ENCODE measurements around the gene XXYLT1.
A peak's percentile ranks its signal among the peaks of the same experiment; 100 is the strongest.

XXYLT1 gene

GRCh38 chr3:195271410-195272243 lies 668 bp upstream of the XXYLT1 start (continued):
- TF ChIP-seq, protein P1, sequence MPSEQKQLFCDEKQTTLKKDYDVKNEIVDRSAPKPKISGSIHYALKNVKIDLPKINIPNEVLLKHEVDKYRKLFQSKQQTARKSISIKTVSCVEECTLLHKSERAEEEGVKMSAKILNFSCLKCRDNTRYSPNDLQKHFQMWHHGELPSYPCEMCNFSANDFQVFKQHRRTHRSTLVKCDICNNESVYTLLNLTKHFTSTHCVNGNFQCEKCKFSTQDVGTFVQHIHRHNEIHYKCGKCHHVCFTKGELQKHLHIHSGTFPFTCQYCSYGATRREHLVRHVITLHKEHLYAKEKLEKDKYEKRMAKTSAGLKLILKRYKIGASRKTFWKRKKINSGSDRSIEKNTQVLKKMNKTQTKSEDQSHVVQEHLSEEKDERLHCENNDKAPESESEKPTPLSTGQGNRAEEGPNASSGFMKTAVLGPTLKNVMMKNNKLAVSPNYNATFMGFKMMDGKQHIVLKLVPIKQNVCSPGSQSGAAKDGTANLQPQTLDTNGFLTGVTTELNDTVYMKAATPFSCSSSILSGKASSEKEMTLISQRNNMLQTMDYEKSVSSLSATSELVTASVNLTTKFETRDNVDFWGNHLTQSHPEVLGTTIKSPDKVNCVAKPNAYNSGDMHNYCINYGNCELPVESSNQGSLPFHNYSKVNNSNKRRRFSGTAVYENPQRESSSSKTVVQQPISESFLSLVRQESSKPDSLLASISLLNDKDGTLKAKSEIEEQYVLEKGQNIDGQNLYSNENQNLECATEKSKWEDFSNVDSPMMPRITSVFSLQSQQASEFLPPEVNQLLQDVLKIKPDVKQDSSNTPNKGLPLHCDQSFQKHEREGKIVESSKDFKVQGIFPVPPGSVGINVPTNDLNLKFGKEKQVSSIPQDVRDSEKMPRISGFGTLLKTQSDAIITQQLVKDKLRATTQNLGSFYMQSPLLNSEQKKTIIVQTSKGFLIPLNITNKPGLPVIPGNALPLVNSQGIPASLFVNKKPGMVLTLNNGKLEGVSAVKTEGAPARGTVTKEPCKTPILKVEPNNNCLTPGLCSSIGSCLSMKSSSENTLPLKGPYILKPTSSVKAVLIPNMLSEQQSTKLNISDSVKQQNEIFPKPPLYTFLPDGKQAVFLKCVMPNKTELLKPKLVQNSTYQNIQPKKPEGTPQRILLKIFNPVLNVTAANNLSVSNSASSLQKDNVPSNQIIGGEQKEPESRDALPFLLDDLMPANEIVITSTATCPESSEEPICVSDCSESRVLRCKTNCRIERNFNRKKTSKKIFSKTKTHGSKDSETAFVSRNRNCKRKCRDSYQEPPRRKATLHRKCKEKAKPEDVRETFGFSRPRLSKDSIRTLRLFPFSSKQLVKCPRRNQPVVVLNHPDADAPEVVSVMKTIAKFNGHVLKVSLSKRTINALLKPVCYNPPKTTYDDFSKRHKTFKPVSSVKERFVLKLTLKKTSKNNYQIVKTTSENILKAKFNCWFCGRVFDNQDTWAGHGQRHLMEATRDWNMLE (tag by site-specific recombination; conservative IDR thresholded peaks at IDR 0.05; ENCODE audit: low read depth) = no peak
- TF ChIP-seq ZNF138 (tag by site-specific recombination; IDR thresholded peaks at IDR 0.05; ENCODE audit: borderline replicate concordance) (no peak), ZNF24 (tag by site-specific recombination; IDR thresholded peaks at IDR 0.05) (peak; percentile 21; the same call in 1 of the 2 replicates), MZF1 (tag by site-specific recombination; IDR thresholded peaks at IDR 0.05; ENCODE audit: borderline replicate concordance) (no peak), ZNF707 (tag by site-specific recombination; IDR thresholded peaks at IDR 0.05) (no peak)
- TF ChIP-seq, protein P2, sequence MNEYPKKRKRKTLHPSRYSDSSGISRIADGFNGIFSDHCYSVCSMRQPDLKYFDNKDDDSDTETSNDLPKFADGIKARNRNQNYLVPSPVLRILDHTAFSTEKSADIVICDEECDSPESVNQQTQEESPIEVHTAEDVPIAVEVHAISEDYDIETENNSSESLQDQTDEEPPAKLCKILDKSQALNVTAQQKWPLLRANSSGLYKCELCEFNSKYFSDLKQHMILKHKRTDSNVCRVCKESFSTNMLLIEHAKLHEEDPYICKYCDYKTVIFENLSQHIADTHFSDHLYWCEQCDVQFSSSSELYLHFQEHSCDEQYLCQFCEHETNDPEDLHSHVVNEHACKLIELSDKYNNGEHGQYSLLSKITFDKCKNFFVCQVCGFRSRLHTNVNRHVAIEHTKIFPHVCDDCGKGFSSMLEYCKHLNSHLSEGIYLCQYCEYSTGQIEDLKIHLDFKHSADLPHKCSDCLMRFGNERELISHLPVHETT (tag by site-specific recombination; IDR thresholded peaks at IDR 0.05) = no peak
- TF ChIP-seq, protein P3, sequence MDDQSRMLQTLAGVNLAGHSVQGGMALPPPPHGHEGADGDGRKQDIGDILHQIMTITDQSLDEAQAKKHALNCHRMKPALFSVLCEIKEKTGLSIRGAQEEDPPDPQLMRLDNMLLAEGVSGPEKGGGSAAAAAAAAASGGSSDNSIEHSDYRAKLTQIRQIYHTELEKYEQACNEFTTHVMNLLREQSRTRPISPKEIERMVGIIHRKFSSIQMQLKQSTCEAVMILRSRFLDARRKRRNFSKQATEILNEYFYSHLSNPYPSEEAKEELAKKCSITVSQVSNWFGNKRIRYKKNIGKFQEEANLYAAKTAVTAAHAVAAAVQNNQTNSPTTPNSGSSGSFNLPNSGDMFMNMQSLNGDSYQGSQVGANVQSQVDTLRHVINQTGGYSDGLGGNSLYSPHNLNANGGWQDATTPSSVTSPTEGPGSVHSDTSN (CRISPR knock-in tag; IDR thresholded peaks at IDR 0.05) = no peak; the same call in 1 of the 2 replicates

DNA sequence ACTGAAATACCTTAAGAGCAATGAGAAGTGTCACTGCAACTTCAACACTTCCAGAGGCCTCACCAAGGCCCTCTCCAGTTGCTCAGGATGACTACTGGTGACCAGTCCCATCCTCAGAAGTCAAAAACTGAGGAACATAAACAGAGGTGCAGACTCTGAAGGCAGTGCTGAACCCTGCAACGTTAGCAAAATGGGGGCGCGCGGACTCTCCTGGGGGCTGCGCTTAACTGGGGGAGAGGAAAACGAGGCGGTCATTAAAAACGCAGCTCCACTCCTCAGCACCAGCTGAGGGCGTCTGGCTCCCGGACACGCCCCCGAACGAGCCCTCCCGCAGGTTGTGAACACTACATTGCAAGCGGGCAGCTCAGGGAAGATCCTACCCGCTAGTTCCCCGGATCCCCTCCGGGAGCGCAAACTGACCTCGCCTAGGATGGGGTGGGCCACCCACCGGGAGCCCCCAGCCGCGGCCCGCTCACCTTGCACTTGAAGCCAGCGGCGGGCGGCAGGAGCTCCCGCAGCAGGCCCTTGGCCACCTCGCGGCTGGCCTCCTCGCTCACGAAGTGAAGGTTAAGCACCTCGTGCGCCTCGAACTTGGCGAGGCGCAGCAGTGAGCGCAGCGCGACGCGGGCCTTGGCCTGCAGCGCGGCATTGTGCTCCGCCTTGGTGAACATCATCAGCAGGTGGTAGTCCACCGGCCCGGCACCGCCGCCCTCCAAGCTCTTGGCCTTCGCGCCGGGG lies 711 bp downstream of the XXYLT1 start:
- no peaks in the 10 kb centered on the region for H3K9me3 ChIP-seq (ENCODE audit: control insufficient read depth, insufficient read depth, low read depth, low read length)
- peak overlapping the region; percentile 81 for H3K4me3 ChIP-seq (ENCODE audit: low read depth, low read length)
- ChIA-PET POLR2A (interaction anchor here (0.5 to 1.8 kb wide), 6 partner anchors 12 to 686 kb away, joined by 3 to 6 read pairs (median 4); partner anchors contain the start of gene PPP1R2), CTCF (interaction anchor here (0.6 to 2.9 kb wide), 15 partner anchors 9 to 599 kb away, joined by 3 to 92 read pairs (median 7); partner anchors contain the start of genes ACAP2, LSG1 and PPP1R2)
- H3K4me1 ChIP-seq (ENCODE audit: control insufficient read depth, insufficient read depth, low read length) = no peaks in the 10 kb centered on the region
- H3K36me3 ChIP-seq (ENCODE audit: control insufficient read depth in 2 of 2, insufficient read depth in 1 of 2, low read length in 2 of 2) = peaks cover 0 to 27% of the 10 kb centered on the region in 2 experiments; a peak in 1 of 3 replicates
- H3K27ac ChIP-seq (ENCODE audit: extremely low read depth, low read depth, low read length) = peak overlapping the region; percentile 51
- TF ChIP-seq ZNF423 (tag by site-specific recombination; IDR thresholded peaks at IDR 0.05) (no peak), ZNF391 (tag by site-specific recombination; IDR thresholded peaks at IDR 0.05; ENCODE audit: borderline replicate concordance, low read depth) (no peak), ZSCAN4 (tag by site-specific recombination; IDR thresholded peaks at IDR 0.05) (peak; percentile 38), TRIM28 (IDR thresholded peaks at IDR 0.05; ENCODE audit: borderline replicate concordance, low read length) (no peak), YY1 (tag by site-specific recombination; IDR thresholded peaks at IDR 0.05) (no peak), ZNF600 (tag by site-specific recombination; IDR thresholded peaks at IDR 0.05) (peak; percentile 73), GLIS1 (tag by site-specific recombination; IDR thresholded peaks at IDR 0.05) (peak; percentile 69), GLIS2 (tag by site-specific recombination; IDR thresholded peaks at IDR 0.05) (peak; percentile 89), ZXDB (tag by site-specific recombination; IDR thresholded peaks at IDR 0.05) (no peak)
- TF ChIP-seq, protein P4, sequence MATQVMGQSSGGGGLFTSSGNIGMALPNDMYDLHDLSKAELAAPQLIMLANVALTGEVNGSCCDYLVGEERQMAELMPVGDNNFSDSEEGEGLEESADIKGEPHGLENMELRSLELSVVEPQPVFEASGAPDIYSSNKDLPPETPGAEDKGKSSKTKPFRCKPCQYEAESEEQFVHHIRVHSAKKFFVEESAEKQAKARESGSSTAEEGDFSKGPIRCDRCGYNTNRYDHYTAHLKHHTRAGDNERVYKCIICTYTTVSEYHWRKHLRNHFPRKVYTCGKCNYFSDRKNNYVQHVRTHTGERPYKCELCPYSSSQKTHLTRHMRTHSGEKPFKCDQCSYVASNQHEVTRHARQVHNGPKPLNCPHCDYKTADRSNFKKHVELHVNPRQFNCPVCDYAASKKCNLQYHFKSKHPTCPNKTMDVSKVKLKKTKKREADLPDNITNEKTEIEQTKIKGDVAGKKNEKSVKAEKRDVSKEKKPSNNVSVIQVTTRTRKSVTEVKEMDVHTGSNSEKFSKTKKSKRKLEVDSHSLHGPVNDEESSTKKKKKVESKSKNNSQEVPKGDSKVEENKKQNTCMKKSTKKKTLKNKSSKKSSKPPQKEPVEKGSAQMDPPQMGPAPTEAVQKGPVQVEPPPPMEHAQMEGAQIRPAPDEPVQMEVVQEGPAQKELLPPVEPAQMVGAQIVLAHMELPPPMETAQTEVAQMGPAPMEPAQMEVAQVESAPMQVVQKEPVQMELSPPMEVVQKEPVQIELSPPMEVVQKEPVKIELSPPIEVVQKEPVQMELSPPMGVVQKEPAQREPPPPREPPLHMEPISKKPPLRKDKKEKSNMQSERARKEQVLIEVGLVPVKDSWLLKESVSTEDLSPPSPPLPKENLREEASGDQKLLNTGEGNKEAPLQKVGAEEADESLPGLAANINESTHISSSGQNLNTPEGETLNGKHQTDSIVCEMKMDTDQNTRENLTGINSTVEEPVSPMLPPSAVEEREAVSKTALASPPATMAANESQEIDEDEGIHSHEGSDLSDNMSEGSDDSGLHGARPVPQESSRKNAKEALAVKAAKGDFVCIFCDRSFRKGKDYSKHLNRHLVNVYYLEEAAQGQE (tag by site-specific recombination; IDR thresholded peaks at IDR 0.05) = 0 out of 2 replicates have a peak, but pooled peaks have one; percentile 7
- TF ChIP-seq, protein P5, sequence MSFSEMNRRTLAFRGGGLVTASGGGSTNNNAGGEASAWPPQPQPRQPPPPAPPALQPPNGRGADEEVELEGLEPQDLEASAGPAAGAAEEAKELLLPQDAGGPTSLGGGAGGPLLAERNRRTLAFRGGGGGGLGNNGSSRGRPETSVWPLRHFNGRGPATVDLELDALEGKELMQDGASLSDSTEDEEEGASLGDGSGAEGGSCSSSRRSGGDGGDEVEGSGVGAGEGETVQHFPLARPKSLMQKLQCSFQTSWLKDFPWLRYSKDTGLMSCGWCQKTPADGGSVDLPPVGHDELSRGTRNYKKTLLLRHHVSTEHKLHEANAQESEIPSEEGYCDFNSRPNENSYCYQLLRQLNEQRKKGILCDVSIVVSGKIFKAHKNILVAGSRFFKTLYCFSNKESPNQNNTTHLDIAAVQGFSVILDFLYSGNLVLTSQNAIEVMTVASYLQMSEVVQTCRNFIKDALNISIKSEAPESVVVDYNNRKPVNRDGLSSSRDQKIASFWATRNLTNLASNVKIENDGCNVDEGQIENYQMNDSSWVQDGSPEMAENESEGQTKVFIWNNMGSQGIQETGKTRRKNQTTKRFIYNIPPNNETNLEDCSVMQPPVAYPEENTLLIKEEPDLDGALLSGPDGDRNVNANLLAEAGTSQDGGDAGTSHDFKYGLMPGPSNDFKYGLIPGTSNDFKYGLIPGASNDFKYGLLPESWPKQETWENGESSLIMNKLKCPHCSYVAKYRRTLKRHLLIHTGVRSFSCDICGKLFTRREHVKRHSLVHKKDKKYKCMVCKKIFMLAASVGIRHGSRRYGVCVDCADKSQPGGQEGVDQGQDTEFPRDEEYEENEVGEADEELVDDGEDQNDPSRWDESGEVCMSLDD (tag by site-specific recombination; IDR thresholded peaks at IDR 0.05) = 0 out of 2 replicates have a peak, but pooled peaks have one; percentile 10

Data from HEK293 (cell line).